Stimulated activated CD4-positive, alpha-beta T cell treated with anti-CD3 and anti-CD28 coated beads, Interleukin-1b, Interleukin-23, amount 100 ng/mL, for 4 hours (primary cell): ENCODE data around the gene REC8.
A peak's percentile ranks its signal among the peaks of the same experiment; 100 is the strongest.
"Not testable (repeated sequence)": the region's sequence is repeated elsewhere in the genome, so short reads cannot be mapped to it uniquely, and the experiment has no call there.

Source experiments
- DNase-seq, 2 donors: peaks; one replicate each; pipeline ENCODE4 v3.0.0-alpha.2; 2020; ENCODE audit warnings: low read depth in 2 of 2

REC8 gene

DNA sequence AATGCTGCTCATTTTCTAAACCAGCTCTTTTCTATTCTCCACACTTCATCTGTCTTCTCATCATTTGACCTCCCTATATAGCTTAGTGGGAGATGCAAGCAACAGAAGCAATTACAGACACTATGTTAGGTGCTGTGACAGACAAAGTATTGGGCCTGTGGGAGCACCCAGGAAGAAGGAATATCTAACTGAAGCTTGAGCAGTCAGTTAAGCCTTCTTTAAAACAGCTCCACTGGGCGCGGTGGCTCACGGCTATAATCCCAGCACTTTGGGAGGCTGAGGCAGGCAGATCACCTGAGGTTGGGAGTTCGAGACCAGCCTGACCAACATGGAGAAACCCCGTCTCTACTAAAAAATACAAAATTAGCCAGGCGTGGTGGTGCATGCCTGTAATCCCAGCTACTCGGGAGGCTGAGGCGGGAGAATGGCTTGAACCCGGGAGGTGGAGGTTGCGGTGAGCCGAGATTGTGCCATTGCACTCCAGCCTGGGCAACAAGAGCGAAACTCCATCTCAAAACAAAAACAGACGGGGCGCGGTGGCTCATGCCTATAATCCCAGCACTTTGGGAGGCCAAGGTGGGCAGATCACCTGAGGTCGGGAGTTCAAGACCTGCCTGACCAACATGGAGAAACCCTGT, 31.5 kb downstream of the REC8 start:
- DNase-seq = not testable (repeated sequence)

DNA sequence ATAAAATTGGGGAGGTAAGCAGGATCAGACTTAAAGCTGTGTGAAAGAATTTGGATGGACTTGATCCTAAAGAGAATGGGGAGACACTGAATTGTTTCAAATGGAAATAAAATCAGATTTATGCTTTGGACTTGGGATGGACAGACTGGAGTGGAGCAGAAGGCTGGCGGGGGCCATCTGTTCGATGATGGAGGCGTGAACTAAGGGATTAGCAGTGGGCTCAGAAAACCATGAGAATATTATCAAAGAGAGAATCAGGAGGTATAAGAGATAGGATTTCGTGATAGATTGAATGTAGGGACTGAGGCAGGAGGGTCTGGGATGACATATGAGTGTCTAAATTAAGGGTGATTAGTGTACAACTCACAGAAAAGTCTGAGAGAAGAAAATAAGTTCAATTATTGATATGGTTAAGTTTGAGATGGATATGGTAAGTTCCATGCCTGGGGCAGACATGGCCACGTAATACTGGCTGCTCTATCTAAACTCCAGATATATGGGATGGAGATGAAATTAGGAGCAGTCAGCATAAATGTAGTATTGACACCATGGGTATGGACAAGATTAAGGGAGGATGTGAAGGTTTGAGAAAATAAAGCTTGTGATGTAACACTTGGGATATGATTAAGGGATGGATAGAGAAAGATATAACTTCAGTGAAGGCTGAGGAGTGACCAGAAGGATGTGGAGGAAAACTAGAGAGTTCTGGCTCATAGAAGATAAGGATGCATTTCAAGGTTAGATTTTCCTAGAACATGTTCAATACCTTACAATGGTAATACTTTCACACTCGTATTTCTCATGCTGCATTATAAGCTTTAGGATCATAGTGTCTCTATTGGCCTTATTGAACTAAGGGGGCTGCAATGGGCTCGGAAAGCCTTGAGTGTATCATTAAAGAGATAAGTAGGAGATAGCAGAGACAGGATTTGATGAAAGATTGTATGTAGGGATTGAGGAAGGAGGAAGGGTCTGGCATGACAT, 32.6 kb downstream of the REC8 start:
- DNase-seq = no peak

DNA sequence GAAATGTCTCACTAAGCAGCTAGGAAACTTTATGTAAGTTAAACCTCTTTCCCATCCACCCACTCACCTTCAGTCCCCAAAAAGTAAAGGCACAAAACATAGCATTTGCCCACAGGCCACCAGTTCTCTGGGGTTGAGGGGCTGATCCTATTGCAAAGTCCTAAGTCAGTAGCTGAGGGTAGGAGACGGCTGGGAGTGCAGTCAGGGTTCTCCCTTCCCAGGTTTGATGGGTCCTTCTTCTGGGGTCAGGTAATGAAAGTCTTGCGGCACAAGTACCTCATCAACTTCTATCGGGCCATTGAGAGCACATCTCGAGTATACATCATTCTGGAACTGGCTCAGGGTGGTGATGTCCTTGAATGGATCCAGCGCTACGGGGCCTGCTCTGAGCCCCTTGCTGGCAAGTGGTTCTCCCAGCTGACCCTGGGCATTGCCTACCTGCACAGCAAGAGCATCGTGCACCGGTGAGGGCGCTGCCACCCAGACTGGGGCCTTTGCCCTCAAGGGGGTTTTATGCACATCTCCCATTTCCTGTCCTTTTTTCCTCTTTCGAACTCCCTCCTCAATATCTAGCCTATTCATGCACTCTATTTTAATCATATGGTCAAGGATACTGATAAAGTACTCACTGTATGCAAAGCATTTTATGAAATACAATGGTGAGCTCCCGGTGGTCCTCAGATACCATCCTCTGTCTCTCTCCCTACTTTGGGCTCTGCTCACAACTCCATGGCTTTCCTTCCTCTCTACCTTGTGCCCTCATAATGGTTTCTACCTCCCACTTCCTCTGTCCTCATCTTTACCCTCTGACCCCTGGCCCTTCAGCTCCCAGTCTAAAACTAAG, 34.6 kb downstream of the REC8 start:
- no peak for DNase-seq

DNA sequence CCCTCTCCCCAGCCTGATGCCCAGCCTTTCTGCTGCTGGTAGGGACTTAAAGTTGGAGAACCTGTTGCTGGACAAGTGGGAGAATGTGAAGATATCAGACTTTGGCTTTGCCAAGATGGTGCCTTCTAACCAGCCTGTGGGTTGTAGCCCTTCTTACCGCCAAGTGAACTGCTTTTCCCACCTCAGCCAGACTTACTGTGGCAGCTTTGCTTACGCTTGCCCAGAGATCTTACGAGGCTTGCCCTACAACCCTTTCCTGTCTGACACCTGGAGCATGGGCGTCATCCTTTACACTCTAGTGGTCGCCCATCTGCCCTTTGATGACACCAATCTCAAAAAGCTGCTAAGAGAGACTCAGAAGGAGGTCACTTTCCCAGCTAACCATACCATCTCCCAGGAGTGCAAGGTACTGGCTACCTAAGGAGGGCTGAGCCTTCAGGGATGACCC, 35.2 kb downstream of the REC8 start:
- no peak for DNase-seq

DNA sequence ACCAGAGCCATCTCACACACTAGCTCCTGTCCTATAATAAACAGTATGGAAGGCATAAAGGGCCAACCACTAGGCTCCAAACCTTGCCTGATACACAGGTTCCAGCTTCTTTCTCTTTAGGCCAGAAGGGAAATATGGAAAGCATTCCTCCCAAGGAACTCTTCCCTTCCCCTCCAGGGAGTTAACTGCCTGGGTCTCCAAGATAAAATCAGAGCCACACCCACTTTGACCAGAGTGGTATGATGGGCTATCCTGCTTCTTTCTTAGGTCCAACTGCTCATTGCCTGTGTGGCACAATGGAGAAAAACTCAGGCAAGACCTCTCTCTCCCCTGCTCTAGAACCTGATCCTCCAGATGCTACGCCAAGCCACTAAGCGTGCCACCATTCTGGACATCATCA, 35.7 kb downstream of the REC8 start:
- DNase-seq = no peak

DNA sequence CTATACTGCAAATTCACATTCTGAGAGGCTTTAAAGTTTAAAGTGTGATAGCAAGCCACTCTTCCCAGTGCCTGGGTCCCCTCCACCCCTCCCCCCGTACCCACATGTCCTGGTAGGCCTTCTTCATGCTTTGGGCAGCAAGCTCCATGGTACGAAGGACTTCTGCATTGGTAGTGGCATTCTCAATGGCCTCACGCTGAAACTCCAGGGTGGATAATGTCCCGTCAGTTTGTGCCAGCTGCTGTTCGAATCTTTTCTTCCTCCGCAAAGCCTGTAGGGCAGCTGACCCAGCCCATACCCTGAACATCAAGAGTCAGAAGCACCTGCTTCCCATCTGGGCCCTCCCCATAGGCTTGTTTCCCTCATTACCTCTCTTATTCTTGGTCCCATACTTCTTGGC, 39.4 kb downstream of the REC8 start:
- DNase-seq = no peak

DNA sequence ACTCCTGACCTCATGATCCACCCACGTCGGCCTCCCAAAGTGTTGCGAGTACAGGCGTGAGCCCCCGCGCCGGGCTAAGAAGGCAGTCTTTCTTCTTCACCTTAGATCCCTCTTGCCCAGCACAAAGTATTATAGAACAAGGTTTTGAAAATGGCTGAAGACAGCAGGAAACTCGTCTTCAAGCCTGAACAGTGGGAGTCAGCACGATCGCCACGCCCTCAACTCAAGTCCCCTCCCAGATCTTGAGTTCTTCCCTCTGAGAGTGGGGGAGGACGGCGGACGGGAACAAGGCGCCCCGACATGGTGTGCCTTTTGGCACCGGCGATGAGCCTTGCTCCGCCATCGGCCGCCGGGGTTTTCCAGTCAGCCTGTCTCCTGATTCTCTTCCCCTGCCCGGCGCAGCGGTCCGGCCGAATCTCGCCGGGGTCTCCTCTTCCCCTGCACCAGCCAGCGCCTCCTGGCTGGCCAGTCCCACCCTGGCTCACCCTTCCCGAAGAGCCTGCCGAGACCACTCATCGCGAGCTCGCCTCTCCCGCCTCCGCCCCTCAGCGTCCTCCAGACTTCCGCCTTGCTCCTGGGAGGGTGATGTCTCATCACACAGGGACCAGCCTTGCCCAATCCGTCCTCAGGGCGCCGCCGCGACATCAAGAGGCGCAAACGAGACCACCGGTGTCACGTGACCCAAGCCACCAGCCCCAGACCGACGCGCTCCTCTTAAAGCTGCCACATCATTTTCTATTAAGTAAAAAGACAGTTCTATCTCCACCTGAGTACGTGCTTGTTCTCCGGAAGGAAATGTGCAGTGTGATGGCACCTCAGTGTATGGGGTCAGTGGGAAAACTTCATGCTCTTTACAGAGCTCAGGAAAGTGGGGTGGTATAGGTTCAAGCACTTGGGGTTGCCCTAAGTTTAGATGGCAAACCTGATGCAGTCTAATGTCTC, 41.3 kb downstream of the REC8 start, which contains the start of gene CHMP4A:
Gene CHMP4A (minus strand): TSS at position 565 of the 942 bp plus-strand sequence. CDS start 49 bp downstream, at position 516.
- DNase-seq = peak; percentile 89

DNA sequence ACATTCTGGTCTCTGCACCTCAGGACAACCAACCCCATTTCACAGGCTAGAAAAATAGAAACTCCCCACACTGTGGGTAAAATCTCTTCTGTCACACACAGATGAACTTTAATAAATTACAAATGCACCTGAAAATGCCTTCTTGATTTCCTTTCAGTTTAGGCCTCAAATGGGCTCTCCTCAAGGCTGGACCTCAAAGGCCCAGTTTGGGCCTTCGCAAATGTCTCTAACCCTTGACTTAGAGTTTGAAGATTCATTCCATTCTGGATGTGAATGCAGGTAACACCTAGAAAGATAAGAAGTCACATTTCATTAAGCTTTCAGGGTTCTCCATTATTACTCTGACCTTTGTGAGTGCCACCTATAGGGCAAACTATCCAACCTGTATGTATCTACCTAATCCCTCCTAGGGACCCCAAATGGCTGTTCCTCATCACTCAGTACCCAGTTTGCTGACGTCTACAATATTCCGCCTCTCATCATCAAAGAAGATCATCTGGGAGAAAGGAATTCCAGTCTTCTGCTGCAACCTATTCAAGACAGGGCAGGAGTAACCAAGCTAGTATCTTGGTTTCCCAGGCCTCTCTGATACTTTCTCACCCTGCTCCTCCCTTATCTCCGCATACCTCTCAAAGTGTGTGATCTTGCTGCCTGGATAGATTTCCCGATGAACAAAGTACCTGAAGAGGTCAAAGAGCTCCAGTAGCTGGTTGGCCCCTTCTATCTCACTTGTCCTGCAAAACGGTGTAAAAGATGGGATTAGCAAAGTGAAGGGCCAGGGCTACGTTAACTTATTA, 42.2 kb downstream of the REC8 start:
- no peak for DNase-seq

DNA sequence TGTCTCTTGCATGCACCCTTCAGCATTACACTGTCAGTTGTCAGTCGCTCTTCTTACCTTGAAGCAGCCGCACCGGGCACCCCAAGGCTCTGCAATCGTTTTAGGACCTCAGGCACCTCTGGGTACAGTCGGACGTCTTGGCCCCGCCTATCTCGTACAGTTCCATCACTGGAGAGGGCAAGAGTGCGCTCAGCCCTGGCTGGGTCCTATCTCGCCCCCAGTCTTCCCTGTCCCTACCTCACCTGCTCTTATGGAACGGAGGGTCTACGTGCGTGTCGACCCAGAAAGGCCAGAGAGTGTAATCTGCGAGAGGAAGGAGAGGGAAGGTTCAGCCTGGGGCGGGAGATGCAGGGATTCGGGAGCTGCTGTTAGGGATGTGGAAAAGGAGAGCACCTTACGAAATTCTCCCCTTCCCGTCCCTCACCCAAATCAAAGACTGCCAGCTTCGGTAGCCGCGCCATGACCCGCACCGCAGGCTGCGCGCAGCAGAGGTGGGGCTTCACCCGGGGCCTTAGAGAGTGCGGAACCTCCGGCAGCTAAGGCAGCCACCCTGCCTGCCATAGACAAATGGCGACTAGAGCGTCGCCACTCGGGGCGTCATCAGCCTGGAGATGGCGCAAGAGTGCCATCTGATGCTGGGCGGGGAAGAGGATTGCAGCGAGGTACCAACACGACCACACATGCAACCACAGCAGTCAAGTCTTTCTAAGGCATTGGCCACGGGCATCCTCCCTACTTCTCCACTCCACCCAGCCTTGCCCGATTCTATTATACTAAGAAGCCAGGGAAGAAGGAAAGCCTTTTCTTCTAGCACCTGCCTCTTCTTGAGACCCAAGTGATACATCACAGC, 43.8 kb downstream of the REC8 start, which contains the start of gene MDP1:
Gene MDP1 (minus strand): TSS at position 572 of the 850 bp plus-strand sequence. CDS start 111 bp downstream, at position 461.
- peak; percentile 72 to 75 for DNase-seq

DNA sequence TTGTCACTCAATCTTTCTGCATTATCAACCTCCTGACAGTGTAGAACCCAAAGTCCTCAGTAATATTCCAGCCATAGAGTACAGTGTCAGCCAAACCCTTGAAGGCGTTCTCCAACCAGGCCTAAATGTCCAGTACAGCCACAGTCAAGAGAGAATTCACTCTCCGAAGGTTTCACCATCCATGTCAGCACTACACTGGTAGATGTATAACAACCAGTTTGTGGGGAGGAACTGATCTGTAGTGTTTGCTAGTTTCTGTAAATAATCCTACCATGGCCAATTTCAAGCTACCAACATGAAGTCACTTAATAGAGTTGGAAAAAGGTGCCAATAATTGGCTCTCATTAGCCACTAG, 44.4 kb downstream of the REC8 start:
- DNase-seq = no peak

DNA sequence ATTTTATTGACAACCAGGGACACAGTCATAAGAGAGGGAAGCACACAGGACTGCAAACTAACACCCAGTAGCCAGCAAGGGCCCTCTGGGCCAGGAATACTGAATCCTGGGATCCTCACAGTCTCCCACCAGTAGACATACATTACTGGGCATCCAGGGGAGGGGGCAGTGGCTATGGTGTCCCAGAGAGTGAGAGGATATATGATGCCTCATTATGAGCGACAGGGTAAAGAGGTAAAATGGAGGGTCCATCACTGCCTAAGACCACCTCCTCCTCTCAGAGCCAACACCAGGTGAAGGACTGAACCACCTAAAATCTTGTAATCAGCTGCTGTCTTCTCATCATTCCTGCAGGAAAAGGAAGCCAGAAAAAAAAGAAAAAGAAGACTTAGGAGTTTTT, 45.0 kb downstream of the REC8 start:
- not testable (repeated sequence) for DNase-seq

DNA sequence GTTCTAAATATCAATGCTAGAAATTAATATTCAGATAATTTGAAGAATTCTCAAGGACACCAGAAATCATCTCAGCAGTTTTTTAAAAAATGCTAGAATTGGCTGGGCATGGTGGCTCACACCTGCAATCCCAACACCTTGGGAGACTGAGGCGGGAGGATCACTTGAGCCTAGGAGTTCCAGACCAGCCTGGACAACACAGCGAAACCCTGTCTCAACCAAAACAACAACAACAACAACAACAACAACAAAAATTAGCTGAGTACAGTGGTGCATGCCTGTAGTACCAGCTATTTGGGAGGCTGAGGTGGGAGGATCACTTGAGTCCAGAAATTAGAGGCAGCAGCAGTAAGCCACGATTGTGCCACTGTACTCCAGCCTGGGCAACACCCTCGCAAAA, 47.2 kb downstream of the REC8 start:
- no peak for DNase-seq

DNA sequence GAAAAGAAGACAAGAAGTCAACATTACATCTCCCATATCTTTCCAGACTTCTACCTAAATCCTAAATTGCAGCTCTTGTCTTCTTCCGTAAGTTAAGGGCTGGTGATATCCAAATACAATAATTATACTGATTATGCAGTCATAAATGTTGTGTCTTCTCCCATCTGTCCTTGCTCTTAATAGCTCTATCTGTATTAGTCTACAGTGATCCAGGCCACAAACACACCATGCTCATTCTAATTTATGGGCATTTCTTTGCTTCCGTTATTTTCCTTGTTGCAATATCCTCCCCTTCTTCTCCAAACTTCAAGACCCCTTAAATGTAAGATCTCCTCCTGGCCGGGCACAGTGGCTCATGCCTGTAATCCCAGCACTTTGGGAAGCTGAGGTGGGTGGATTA, 47.6 kb downstream of the REC8 start:
- DNase-seq = no peak

DNA sequence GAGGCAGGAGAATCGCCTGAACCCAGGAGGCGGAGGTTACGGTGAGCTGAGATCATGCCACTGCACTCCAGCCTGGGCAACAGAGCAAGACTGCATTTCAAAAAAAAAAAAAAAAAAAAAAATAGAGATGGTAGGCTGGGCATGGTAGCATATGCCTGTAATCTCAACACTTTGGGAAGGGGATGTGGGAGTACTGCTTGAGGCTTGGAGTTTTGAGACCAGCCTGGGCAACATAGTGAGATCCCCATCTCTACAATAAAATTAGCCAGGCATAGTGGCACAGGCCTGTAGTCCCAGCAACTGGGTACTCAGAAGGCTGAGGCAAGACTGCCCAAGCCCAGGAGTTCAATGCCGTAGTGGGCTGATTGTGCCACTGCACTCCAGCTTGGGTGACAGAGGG, 51.1 kb downstream of the REC8 start:
- not testable (repeated sequence) for DNase-seq

DNA sequence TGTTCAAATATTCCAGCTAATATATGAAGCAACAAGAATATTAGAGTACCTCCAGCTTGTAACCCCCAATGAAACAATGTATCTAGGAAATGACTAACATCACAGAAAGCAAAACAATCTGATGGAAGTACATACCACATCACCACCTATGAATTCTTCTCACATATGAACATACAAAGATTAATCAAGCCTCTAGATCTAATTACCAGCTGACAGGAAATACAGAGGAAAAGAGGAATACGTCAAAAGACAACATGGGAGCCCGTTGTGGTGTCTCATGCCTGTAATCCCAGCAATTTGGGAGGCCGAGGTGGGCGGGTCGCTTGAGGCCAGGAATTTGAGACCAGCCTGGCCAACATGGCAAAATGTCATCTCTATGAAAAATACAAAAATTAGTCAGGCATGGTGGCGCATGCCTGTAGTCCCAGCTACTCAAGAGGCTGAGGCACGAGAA, 52.8 kb downstream of the REC8 start:
- no peak for DNase-seq

DNA sequence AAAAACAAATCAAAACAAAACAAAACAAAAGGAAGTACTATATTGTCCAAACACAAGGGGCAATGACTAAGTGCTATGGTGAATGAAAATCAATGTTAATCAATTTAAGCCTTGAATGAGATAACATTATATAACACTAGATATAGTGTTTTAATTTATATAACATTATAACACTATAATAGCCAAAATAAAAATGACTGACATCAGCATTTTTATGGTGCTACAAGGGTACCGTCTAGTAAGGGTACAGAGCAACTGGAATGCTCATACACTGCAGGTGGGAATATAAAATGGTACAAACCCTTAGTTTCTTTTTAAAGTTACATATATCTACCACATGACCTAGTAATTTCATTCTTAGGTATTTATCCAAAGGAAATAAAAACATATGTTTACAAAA, 54.6 kb downstream of the REC8 start:
- DNase-seq = no peak

DNA sequence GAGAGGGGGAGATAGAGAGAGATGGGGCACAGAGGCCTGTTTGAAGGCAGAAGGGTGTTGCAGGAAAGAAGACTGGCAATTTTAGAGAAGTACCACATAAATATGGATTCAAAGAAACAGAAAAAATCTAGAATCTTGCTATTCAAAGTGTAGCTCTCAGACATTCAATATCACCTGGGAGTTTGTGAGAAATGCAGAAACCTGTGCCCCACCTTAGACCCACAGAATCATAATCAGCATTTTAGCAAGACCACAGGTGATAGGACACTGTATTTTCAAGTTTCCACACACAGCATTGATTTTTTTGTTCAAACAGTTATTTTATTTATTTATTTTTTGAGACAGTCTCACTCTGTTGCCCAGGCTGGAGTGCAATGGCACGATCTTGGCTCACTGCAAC, 57.0 kb downstream of the REC8 start:
- no peak for DNase-seq
